ENCODE data around the gene ZFAND5. TPM values are rescaled to one million over a fixed set of nuclear protein-coding genes. Genes with fewer than 3 reads are reported as not detected.
A peak's percentile ranks its signal among the peaks of the same experiment; 100 is the strongest.

The ZFAND5 gene
- total and polyA plus RNA-seq, 10 of the 15 experiments (the other 5 are each of a cell fraction or from before 2014, with no cell fraction given) = 22.5 to 107 (median 63.3) TPM

DNA sequence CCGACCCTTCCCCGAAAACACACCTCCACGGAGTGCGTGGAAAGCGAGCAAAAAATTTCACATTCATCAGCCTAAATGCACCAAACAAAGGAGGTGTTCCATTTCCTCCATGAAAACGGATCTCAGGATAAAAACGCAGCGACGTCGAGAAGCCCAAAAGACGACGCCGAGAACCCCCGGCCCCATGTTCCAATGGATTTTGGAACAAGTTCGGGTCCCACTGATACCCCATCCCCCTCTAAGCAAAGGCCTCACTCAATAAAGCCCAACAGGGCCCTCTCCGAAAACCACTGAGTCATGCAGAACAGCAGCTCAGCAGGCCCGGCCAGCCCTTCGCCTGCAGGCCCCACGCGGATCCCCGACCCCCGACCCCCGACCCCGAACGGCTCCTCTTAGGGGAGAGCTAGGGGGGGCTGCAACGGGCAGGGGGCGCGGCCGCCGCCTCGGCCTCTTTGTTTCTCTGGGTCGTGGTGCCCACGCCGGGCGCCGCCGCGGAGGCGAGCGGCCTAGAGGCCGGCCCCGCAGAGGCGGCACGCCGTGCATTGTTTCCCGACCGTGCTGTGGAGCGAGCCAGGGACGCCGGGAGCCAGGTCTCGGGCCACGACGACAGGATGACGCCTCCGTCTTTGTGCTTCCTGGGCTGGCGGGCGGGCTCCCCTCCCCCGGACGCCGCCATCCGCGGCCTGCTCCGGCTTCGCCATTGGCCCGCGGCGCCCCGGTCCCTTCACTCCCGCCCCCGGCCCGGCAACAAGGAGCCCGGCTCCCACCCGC lies 915 bp downstream of the ZFAND5 start (continued):
- TF ChIP-seq ZNF217 (IDR thresholded peaks at IDR 0.05) (no peak), BHLHE40 (IDR thresholded peaks at IDR 0.05; ENCODE audit: borderline replicate concordance in 1 of 2, low read depth in 2 of 2, low read length in 1 of 2) (peak in 1 of 2 experiments; percentile 63; a peak in 2 of 4 replicates), TAF1 (IDR thresholded peaks at IDR 0.05; ENCODE audit: borderline replicate concordance, low read depth, low read length) (0 out of 2 replicates have a peak, but pooled peaks have one; percentile 14), PML (IDR thresholded peaks at IDR 0.05; ENCODE audit: low read length) (no peak), RB1 (IDR thresholded peaks at IDR 0.05; ENCODE audit: borderline replicate concordance) (no peak), KDM1A (IDR thresholded peaks at IDR 0.05; ENCODE audit: borderline replicate concordance) (no peak), SIN3A (IDR thresholded peaks at IDR 0.05; ENCODE audit: low read depth, low read length) (peak; percentile 12; the same call in 1 of the 2 replicates), POLR2A (IDR thresholded peaks at IDR 0.05; ENCODE audit: low read depth, low read length) (peak; percentile 77), NR2C1 (IDR thresholded peaks at IDR 0.05) (no peak), MTA2 (IDR thresholded peaks at IDR 0.05; ENCODE audit: low read depth) (no peak)
- TF ChIP-seq, protein P1, sequence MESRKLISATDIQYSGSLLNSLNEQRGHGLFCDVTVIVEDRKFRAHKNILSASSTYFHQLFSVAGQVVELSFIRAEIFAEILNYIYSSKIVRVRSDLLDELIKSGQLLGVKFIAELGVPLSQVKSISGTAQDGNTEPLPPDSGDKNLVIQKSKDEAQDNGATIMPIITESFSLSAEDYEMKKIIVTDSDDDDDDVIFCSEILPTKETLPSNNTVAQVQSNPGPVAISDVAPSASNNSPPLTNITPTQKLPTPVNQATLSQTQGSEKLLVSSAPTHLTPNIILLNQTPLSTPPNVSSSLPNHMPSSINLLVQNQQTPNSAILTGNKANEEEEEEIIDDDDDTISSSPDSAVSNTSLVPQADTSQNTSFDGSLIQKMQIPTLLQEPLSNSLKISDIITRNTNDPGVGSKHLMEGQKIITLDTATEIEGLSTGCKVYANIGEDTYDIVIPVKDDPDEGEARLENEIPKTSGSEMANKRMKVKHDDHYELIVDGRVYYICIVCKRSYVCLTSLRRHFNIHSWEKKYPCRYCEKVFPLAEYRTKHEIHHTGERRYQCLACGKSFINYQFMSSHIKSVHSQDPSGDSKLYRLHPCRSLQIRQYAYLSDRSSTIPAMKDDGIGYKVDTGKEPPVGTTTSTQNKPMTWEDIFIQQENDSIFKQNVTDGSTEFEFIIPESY (IDR thresholded peaks at IDR 0.05) = no peak
- TF ChIP-seq, protein P2, sequence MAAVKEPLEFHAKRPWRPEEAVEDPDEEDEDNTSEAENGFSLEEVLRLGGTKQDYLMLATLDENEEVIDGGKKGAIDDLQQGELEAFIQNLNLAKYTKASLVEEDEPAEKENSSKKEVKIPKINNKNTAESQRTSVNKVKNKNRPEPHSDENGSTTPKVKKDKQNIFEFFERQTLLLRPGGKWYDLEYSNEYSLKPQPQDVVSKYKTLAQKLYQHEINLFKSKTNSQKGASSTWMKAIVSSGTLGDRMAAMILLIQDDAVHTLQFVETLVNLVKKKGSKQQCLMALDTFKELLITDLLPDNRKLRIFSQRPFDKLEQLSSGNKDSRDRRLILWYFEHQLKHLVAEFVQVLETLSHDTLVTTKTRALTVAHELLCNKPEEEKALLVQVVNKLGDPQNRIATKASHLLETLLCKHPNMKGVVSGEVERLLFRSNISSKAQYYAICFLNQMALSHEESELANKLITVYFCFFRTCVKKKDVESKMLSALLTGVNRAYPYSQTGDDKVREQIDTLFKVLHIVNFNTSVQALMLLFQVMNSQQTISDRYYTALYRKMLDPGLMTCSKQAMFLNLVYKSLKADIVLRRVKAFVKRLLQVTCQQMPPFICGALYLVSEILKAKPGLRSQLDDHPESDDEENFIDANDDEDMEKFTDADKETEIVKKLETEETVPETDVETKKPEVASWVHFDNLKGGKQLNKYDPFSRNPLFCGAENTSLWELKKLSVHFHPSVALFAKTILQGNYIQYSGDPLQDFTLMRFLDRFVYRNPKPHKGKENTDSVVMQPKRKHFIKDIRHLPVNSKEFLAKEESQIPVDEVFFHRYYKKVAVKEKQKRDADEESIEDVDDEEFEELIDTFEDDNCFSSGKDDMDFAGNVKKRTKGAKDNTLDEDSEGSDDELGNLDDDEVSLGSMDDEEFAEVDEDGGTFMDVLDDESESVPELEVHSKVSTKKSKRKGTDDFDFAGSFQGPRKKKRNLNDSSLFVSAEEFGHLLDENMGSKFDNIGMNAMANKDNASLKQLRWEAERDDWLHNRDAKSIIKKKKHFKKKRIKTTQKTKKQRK (IDR thresholded peaks at IDR 0.05; ENCODE audit: low read depth, low read length) = no peak
- TF ChIP-seq, protein P3, sequence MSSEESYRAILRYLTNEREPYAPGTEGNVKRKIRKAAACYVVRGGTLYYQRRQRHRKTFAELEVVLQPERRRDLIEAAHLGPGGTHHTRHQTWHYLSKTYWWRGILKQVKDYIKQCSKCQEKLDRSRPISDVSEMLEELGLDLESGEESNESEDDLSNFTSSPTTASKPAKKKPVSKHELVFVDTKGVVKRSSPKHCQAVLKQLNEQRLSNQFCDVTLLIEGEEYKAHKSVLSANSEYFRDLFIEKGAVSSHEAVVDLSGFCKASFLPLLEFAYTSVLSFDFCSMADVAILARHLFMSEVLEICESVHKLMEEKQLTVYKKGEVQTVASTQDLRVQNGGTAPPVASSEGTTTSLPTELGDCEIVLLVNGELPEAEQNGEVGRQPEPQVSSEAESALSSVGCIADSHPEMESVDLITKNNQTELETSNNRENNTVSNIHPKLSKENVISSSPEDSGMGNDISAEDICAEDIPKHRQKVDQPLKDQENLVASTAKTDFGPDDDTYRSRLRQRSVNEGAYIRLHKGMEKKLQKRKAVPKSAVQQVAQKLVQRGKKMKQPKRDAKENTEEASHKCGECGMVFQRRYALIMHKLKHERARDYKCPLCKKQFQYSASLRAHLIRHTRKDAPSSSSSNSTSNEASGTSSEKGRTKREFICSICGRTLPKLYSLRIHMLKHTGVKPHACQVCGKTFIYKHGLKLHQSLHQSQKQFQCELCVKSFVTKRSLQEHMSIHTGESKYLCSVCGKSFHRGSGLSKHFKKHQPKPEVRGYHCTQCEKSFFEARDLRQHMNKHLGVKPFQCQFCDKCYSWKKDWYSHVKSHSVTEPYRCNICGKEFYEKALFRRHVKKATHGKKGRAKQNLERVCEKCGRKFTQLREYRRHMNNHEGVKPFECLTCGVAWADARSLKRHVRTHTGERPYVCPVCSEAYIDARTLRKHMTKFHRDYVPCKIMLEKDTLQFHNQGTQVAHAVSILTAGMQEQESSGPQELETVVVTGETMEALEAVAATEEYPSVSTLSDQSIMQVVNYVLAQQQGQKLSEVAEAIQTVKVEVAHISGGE (CRISPR knock-in tag; IDR thresholded peaks at IDR 0.05) = no peak
- TF ChIP-seq, protein P4, sequence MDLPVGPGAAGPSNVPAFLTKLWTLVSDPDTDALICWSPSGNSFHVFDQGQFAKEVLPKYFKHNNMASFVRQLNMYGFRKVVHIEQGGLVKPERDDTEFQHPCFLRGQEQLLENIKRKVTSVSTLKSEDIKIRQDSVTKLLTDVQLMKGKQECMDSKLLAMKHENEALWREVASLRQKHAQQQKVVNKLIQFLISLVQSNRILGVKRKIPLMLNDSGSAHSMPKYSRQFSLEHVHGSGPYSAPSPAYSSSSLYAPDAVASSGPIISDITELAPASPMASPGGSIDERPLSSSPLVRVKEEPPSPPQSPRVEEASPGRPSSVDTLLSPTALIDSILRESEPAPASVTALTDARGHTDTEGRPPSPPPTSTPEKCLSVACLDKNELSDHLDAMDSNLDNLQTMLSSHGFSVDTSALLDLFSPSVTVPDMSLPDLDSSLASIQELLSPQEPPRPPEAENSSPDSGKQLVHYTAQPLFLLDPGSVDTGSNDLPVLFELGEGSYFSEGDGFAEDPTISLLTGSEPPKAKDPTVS (IDR thresholded peaks at IDR 0.05; ENCODE audit: low read depth, low read length) = no peak
- TF ChIP-seq, protein P5, sequence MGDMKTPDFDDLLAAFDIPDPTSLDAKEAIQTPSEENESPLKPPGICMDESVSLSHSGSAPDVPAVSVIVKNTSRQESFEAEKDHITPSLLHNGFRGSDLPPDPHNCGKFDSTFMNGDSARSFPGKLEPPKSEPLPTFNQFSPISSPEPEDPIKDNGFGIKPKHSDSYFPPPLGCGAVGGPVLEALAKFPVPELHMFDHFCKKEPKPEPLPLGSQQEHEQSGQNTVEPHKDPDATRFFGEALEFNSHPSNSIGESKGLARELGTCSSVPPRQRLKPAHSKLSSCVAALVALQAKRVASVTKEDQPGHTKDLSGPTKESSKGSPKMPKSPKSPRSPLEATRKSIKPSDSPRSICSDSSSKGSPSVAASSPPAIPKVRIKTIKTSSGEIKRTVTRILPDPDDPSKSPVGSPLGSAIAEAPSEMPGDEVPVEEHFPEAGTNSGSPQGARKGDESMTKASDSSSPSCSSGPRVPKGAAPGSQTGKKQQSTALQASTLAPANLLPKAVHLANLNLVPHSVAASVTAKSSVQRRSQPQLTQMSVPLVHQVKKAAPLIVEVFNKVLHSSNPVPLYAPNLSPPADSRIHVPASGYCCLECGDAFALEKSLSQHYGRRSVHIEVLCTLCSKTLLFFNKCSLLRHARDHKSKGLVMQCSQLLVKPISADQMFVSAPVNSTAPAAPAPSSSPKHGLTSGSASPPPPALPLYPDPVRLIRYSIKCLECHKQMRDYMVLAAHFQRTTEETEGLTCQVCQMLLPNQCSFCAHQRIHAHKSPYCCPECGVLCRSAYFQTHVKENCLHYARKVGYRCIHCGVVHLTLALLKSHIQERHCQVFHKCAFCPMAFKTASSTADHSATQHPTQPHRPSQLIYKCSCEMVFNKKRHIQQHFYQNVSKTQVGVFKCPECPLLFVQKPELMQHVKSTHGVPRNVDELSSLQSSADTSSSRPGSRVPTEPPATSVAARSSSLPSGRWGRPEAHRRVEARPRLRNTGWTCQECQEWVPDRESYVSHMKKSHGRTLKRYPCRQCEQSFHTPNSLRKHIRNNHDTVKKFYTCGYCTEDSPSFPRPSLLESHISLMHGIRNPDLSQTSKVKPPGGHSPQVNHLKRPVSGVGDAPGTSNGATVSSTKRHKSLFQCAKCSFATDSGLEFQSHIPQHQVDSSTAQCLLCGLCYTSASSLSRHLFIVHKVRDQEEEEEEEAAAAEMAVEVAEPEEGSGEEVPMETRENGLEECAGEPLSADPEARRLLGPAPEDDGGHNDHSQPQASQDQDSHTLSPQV (IDR thresholded peaks at IDR 0.05) = no peak
